CD14-positive monocyte (primary cell): ENCODE results near the gene SLC4A1AP. TPM values are rescaled to one million over a fixed set of nuclear protein-coding genes. Genes with fewer than 3 reads are reported as not detected.

Experiments used
- DNase-seq, 3 donors: peaks; one replicate each; pipeline ENCODE4 v3.0.0-alpha.2; 2011 to 2022
- H2AFZ ChIP-seq: 2 replicates; pipeline ENCODE4 v1.6.0; 2012; ENCODE audit warnings: mild to moderate bottlenecking, low read depth, low read length, inconsistent platforms; ENCODE audit not compliant: insufficient read depth, poor library complexity, severe bottlenecking
- H3K27ac ChIP-seq, 2 donors: 1 replicate in 1 of 2; 2 replicates in 1 of 2; pipeline ENCODE4 v1.5.1; 2012 to 2013; ENCODE audit warnings: low read length in 2 of 2, control low read depth in 1 of 2, inconsistent platforms in 1 of 2, low read depth in 1 of 2, mild to moderate bottlenecking in 1 of 2
- H3K27me3 ChIP-seq, 2 donors: one replicate each; pipeline versions ENCODE4 v1.6.0 to v1.6.1; 2011 to 2013; ENCODE audit warnings: low read length in 2 of 2; ENCODE audit not compliant: control insufficient read depth in 2 of 2, insufficient read depth in 2 of 2
- H3K36me3 ChIP-seq, 2 donors: replicated peaks in 1 of 2; 1 replicate in 1 of 2; 2 replicates in 1 of 2; pipeline versions ENCODE4 v1.5.1 to v1.6.1; 2012 to 2013; ENCODE audit warnings: low read length in 2 of 2, control low read depth in 1 of 2, inconsistent platforms in 1 of 2, mild to moderate bottlenecking in 1 of 2; ENCODE audit not compliant: insufficient read depth in 2 of 2, control insufficient read depth in 1 of 2
- H3K4me1 ChIP-seq, 2 donors: 1 replicate in 1 of 2; 2 replicates in 1 of 2; pipeline versions ENCODE4 v1.5.1 to v1.6.1; 2012 to 2013; ENCODE audit warnings: low read length in 2 of 2, control low read depth in 1 of 2, inconsistent platforms in 1 of 2, mild to moderate bottlenecking in 1 of 2, moderate library complexity in 1 of 2; ENCODE audit not compliant: insufficient read depth in 2 of 2, control insufficient read depth in 1 of 2
- H3K4me2 ChIP-seq: replicated peaks from 2 replicates; pipeline ENCODE3; 2012; ENCODE audit warnings: low read length, moderate library complexity, mild to moderate bottlenecking; ENCODE audit not compliant: poor library complexity, severe bottlenecking; ENCODE audit errors: extremely low read depth
- H3K4me3 ChIP-seq, 3 experiments: fragments of 200-600 bp in 1 of 3; sonication (generic) in 1 of 3; replicated peaks in 1 of 3; 1 replicate in 2 of 3; 2 replicates in 1 of 3; pipeline ENCODE4 v1.5.1; 2011 to 2013; ENCODE audit warnings: low read length in 3 of 3, mild to moderate bottlenecking in 3 of 3, control low read depth in 2 of 3, low read depth in 2 of 3, inconsistent platforms in 1 of 3, moderate library complexity in 1 of 3
- H3K79me2 ChIP-seq: 2 replicates; pipeline ENCODE4 v1.6.0; 2012; ENCODE audit warnings: mild to moderate bottlenecking, control low read depth, inconsistent platforms, low read length, moderate library complexity; ENCODE audit not compliant: insufficient read depth
- H3K9ac ChIP-seq: 2 replicates; pipeline ENCODE4 v1.6.0; 2017; ENCODE audit warnings: low read length, mild to moderate bottlenecking; ENCODE audit not compliant: insufficient read depth, poor library complexity, severe bottlenecking
- H3K9me3 ChIP-seq, 2 donors: replicated peaks in 1 of 2; 1 replicate in 1 of 2; 2 replicates in 1 of 2; pipeline versions ENCODE4 v1.5.1 to v1.6.1; 2012 to 2013; ENCODE audit warnings: low read length in 2 of 2, control low read depth in 1 of 2; ENCODE audit not compliant: control insufficient read depth in 1 of 2, insufficient read depth in 1 of 2
- H4K20me1 ChIP-seq: 2 replicates; pipeline ENCODE4 v1.6.0; 2012; ENCODE audit warnings: mild to moderate bottlenecking, low read length, control low read depth, moderate library complexity; ENCODE audit not compliant: insufficient read depth
- H3K27ac Mint-ChIP-seq, 7 donors: one replicate each; pipeline ENCODE4 v1.8.0; 2020; ENCODE audit warnings: mild to moderate bottlenecking in 7 of 7, mixed read lengths in 7 of 7, moderate library complexity in 6 of 7, inconsistent platforms in 2 of 7
- H3K27me3 Mint-ChIP-seq, 3 donors: one replicate each; pipeline ENCODE4 v1.8.0; 2021 to 2022; ENCODE audit warnings: low read depth in 3 of 3, mild to moderate bottlenecking in 3 of 3, mixed read lengths in 3 of 3, moderate library complexity in 3 of 3, inconsistent platforms in 1 of 3
- H3K36me3 Mint-ChIP-seq, 2 donors: one replicate each; pipeline ENCODE4 v1.8.0; 2020; ENCODE audit warnings: mixed read lengths in 2 of 2, inconsistent platforms in 1 of 2, mild to moderate bottlenecking in 1 of 2
- H3K4me1 Mint-ChIP-seq: one replicate; pipeline ENCODE4 v1.8.0; 2020; ENCODE audit warnings: mild to moderate bottlenecking, mixed read lengths
- H3K4me3 Mint-ChIP-seq, 2 donors: one replicate each; pipeline ENCODE4 v1.8.0; 2020; ENCODE audit warnings: mild to moderate bottlenecking in 2 of 2, mixed read lengths in 2 of 2, moderate library complexity in 1 of 2
- H3K9me3 Mint-ChIP-seq, 7 donors: one replicate each; pipeline ENCODE4 v1.8.0; 2020 to 2022; ENCODE audit warnings: mixed read lengths in 7 of 7, mild to moderate bottlenecking in 6 of 7, moderate library complexity in 6 of 7, inconsistent platforms in 2 of 7
- WGBS: methylation state at CpG from one replicate; pipeline ENCODE4 v1.1.5; 2013; ENCODE audit warnings: missing lambda C conversion rate; ENCODE audit not compliant: insufficient coverage; 5-methylcytosine and 5-hydroxymethylcytosine counted together
- intact Hi-C, 2 donors: fragments of 100-400 bp; cut with micrococcal nuclease; formaldehyde crosslinking; loops; one replicate each; pipeline versions ENCODE4 v1.15.0 to v1.15.1; 2023
- polyA plus RNA-seq, 3 donors: library from polyadenylated mRNA; depleted of rRNA in 1 of 3; unstranded in 2 of 3; stranded (reverse) in 1 of 3; fragments of 300-500 nt in 2 of 3; fragments of >200 nt in 1 of 3; fragmentation: Illumina TruSeq in 2 of 3; gene quantifications; 1 replicate in 2 of 3; 2 replicates in 1 of 3; pipeline ENCODE4 v1.2.3, GENCODE V29; 2012 to 2021
- TF ChIP-seq, protein P1 (sequence below): fragments of 200-600 bp; IDR thresholded peaks from one replicate; pipeline ENCODE4 v1.8.0; 2022; ENCODE audit warnings: antibody characterized with exemption, mild to moderate bottlenecking

Gene SLC4A1AP
- polyA plus RNA-seq, 3 donors = 12.7 to 24.9 (median 18.3) TPM

DNA sequence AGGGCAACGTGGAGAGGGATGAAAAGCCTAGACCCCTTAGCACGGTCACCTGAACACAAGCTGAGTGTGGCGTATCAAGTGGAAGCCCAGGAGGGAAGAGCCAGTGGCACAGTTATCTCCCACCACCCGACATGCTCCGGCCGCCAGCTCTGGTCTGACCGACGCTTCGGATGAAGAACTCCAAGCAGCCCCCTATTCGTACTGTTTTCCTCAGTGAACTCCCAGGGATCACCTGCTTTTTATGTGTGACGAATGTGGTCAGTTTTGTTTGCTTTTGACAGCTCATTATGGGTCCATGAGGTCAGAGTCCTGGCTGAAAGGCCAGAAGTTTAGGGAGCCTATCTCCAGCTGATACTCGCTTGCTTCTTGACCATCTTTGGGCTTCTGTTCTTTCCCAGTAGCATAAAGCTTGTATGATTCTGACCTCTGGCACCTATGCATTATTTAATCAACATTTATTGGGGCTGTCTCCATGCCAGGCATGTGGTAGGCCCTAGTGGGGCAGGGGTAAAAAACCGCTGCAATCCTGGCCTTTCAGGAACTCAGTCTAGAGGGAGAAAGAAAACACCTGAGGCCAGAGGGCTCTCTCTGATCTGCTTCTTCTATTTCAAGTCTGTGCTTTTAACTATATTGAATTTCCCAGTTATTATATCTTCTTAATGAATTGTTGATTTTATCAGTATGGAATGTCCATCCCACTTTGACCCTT, 74.8 kb downstream of the SLC4A1AP start:
- TF ChIP-seq, protein P1, sequence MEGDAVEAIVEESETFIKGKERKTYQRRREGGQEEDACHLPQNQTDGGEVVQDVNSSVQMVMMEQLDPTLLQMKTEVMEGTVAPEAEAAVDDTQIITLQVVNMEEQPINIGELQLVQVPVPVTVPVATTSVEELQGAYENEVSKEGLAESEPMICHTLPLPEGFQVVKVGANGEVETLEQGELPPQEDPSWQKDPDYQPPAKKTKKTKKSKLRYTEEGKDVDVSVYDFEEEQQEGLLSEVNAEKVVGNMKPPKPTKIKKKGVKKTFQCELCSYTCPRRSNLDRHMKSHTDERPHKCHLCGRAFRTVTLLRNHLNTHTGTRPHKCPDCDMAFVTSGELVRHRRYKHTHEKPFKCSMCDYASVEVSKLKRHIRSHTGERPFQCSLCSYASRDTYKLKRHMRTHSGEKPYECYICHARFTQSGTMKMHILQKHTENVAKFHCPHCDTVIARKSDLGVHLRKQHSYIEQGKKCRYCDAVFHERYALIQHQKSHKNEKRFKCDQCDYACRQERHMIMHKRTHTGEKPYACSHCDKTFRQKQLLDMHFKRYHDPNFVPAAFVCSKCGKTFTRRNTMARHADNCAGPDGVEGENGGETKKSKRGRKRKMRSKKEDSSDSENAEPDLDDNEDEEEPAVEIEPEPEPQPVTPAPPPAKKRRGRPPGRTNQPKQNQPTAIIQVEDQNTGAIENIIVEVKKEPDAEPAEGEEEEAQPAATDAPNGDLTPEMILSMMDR = no peak
- Mint-ChIP-seq H3K4me1 (peaks cover 22% of the 10 kb centered on the region), H3K36me3 (no peaks in the 10 kb centered on the region), H3K27ac (no peak overlapping the region), H3K9me3 (peaks cover 0 to 5% (median 4%) of the 10 kb centered on the region in 7 donors), H3K27me3 (peaks cover 4 to 11% (median 4%) of the 10 kb centered on the region in 3 donors), H3K4me3 (no peak overlapping the region)
- no peak for DNase-seq
- Histone ChIP-seq H3K36me3 (no peaks in the 10 kb centered on the region), H3K4me1 (peaks cover 15 to 24% of the 10 kb centered on the region in 2 donors), H3K27me3 (no peaks in the 10 kb centered on the region), H2AFZ (no peak overlapping the region), H3K27ac (no peak overlapping the region), H4K20me1 (no peaks in the 10 kb centered on the region), H3K79me2 (no peaks in the 10 kb centered on the region), H3K9me3 (peaks cover 0 to under 1% of the 10 kb centered on the region in 2 donors), H3K4me2 (no peak overlapping the region), H3K4me3 (no peak overlapping the region), H3K9ac (no peak overlapping the region)
- 95% methylated on average over 12 of the region's 13 CpGs for WGBS
- intact Hi-C loops = no loop called here

DNA sequence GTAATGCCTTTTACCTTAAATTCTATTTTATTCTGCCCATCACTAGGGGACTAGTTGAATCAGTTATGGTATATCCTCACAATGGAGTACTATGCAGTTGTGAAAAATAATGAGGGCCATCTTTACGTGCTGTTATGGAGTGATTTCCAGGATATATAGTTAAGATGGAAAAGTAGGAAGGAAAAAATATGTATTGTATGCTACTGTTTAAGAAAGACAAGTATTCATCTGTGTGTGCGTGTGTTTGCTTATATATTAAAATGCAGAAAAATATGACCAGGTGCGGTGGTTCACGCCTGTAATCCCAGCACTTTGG, 75.3 kb downstream of the SLC4A1AP start:
- Histone ChIP-seq H3K79me2 (no peaks in the 10 kb centered on the region), H3K36me3 (no peaks in the 10 kb centered on the region), H3K9ac (no peak overlapping the region), H3K9me3 (no peaks in the 10 kb centered on the region), H4K20me1 (no peaks in the 10 kb centered on the region), H2AFZ (no peak overlapping the region), H3K27me3 (no peaks in the 10 kb centered on the region), H3K4me3 (no peak overlapping the region), H3K4me2 (no peak overlapping the region), H3K27ac (no peak overlapping the region), H3K4me1 (peaks cover 15 to 24% of the 10 kb centered on the region in 2 donors)
- Mint-ChIP-seq H3K36me3 (no peaks in the 10 kb centered on the region), H3K9me3 (peaks cover 0 to 4% (median 1%) of the 10 kb centered on the region in 7 donors), H3K27ac (no peak overlapping the region), H3K4me1 (peaks cover 22% of the 10 kb centered on the region), H3K27me3 (peaks cover 4 to 11% (median 4%) of the 10 kb centered on the region in 3 donors), H3K4me3 (no peak overlapping the region)
- intact Hi-C loops = no loop called here
- DNase-seq = no peak
- WGBS = 100% methylated on average over 4 of the region's 4 CpGs
- TF ChIP-seq, protein P1 = no peak
